AG09319 (cell line): ENCODE data around the gene TXNRD2.

Experiments used
- DNase-seq: peaks from one replicate; pipeline ENCODE4 v3.0.0-alpha.2; 2010; ENCODE audit warnings: low read depth; ENCODE audit errors: extremely low read depth
- TF ChIP-seq, protein P1 (sequence below): IDR thresholded peaks from 2 replicates; pipeline ENCODE4 v1.5.1; 2011; ENCODE audit warnings: low read depth, mild to moderate bottlenecking, inconsistent platforms, low read length, moderate library complexity

Gene TXNRD2

DNA sequence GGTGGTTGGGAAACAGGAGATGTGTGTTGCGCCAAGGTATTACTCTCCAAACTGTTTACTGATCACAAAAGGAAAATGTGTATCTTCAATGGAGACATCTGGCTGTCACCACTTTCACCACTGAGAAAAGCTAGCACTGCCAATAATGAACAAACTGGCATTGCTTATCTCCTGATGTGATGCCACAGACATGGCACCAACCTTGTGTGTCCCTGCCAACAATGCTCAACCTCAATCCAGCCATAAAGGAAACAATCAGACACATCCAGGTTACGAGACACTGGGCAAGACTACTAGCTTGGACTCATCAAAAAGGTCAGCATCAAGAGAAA is 115.0 kb downstream of the TXNRD2 start:
- TF ChIP-seq, protein P1, sequence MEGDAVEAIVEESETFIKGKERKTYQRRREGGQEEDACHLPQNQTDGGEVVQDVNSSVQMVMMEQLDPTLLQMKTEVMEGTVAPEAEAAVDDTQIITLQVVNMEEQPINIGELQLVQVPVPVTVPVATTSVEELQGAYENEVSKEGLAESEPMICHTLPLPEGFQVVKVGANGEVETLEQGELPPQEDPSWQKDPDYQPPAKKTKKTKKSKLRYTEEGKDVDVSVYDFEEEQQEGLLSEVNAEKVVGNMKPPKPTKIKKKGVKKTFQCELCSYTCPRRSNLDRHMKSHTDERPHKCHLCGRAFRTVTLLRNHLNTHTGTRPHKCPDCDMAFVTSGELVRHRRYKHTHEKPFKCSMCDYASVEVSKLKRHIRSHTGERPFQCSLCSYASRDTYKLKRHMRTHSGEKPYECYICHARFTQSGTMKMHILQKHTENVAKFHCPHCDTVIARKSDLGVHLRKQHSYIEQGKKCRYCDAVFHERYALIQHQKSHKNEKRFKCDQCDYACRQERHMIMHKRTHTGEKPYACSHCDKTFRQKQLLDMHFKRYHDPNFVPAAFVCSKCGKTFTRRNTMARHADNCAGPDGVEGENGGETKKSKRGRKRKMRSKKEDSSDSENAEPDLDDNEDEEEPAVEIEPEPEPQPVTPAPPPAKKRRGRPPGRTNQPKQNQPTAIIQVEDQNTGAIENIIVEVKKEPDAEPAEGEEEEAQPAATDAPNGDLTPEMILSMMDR: no peak
- no peak for DNase-seq

DNA sequence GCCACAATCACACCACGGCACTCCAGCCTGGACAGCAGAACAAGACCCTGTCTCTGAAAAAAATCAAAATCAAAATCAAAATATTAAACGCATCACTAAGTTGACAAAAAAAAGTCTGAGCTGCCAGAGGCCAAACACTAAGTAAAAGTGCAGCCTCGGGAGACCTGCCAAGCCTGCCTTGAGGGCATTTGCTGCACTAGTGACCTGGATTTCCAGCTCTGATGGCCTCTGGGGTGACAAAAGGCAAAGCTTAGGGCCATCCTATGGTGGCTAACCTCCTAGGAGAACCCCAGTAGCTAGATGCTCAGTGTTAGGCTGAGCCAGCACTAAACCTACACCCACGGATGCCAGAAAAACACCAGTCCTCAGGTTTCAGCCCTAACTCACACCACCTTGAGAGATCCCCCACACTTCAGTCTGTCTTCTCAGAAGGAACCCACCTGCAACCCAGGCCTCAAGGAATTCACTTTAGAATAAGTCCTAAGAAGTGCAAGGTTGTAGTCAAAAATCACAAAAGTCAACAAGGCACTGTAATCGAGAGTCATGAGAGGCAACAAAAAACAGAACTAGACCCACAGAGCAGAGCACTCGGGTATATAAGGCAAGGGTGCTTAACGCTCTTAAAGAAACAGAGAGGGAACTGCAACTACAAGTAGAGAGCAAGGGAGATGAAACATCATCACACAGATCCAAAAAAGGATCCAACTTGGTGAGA is 115.6 kb downstream of the TXNRD2 start:
- TF ChIP-seq, protein P1: no peak
- no peak for DNase-seq
